Effector memory CD4-positive, alpha-beta T cell (primary cell): Measurements from ENCODE around the gene PPP1R36.
"Not testable (repeated sequence)": the region's sequence is repeated elsewhere in the genome, so short reads cannot be mapped to it uniquely, and the experiment has no call there.

Experiments
- DNase-seq, 3 donors: peaks; one replicate each; pipeline ENCODE4 v3.0.0-alpha.2; 2020
- H3K27ac ChIP-seq: 2 replicates; pipeline ENCODE4 v1.7.0; 2013; ENCODE audit warnings: mild to moderate bottlenecking, low read length, moderate library complexity; ENCODE audit not compliant: insufficient read depth, poor library complexity, severe bottlenecking
- H3K27me3 ChIP-seq: replicated peaks from 2 replicates; pipeline ENCODE4 v1.7.0; 2013; ENCODE audit warnings: mild to moderate bottlenecking, low read length; ENCODE audit not compliant: insufficient read depth, control insufficient read depth, poor library complexity, severe bottlenecking
- H3K36me3 ChIP-seq: 2 replicates; pipeline ENCODE4 v1.7.0; 2013; ENCODE audit warnings: mild to moderate bottlenecking, low read length, moderate library complexity; ENCODE audit not compliant: control insufficient read depth, insufficient read depth
- H3K4me1 ChIP-seq: 2 replicates; pipeline ENCODE4 v1.7.0; 2013; ENCODE audit warnings: low read length, mild to moderate bottlenecking; ENCODE audit not compliant: control insufficient read depth, insufficient read depth, poor library complexity, severe bottlenecking
- H3K4me3 ChIP-seq: 2 replicates; pipeline ENCODE4 v1.7.0; 2013; ENCODE audit warnings: low read length, low read depth, mild to moderate bottlenecking; ENCODE audit not compliant: insufficient read depth, poor library complexity, severe bottlenecking
- H3K9me3 ChIP-seq: 2 replicates; pipeline ENCODE4 v1.7.0; 2013; ENCODE audit warnings: mild to moderate bottlenecking, low read length, moderate library complexity; ENCODE audit not compliant: control insufficient read depth

Gene PPP1R36

GRCh38 chr14:64542836-64543201, 6.9 kb upstream of the PPP1R36 start:
- Histone ChIP-seq H3K27ac (no peak overlapping the region), H3K27me3 (no peaks in the 10 kb centered on the region), H3K9me3 (no peaks in the 10 kb centered on the region)

DNA sequence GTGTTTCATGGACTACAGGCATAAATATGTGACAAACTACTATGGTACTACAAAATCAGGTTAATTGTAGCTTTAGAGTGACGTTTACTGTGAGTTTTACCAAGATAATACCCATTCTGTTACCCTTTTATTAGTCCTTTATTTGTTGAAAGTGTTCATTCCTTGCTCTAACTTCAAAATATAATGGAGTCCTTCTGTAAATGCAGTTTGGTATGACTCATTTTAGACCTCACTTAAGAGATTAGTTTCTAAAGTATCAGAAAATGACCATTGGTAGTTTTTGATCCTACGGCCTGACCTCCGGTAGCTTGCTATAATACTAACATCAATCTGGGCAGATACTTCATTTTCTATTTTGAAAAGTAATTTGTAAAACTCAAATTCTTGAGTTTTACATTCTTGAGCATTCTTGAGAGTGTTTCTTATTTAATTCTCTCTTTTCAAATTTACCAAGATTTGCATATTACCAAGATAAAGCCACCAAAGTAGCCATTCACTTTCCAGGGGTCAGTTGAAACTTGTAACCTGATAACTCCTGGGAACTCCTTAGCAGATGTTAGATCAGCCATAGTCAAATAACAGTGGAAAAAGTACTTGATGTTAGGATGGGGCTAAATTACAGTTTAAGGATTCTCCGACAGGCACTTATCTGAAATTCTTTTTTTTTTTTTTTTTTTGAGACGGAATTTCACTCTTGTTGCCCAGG, 5.0 kb upstream of the PPP1R36 start:
- Histone ChIP-seq H3K36me3 (no peaks in the 10 kb centered on the region), H3K4me3 (no peak overlapping the region), H3K4me1 (peaks cover 14% of the 10 kb centered on the region), H3K9me3 (no peaks in the 10 kb centered on the region), H3K27ac (no peak overlapping the region), H3K27me3 (no peaks in the 10 kb centered on the region)
- DNase-seq = no peak

More at GRCh38 chr14:64542836-64543201, 6.9 kb upstream of the PPP1R36 start:
- no peak for DNase-seq
- Histone ChIP-seq H3K4me1 (peaks cover 14% of the 10 kb centered on the region), H3K4me3 (no peak overlapping the region), H3K36me3 (no peaks in the 10 kb centered on the region)

DNA sequence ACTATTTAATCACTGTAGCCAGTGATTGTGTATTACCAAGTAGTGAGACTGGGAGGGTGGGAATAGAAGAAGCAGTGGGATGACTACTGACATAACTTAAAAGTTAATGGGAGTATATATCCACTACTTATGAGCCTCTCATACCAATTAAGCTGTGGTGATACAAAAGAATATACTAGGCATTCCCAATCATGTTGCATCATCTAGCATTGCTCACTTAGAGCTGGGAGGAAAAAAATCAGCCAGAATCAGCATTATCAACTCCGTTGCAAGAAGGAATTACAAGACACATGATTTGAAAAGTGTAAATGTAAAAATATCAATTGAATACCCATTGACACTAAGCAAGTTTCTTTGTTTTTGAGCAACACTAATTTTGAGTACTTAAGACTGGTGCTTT, 745 bp upstream of the PPP1R36 start:
- H3K27ac ChIP-seq = no peak overlapping the region
- no peak overlapping the region for H3K4me3 ChIP-seq
- no peaks in the 10 kb centered on the region for H3K9me3 ChIP-seq
- no peak for DNase-seq
- no peaks in the 10 kb centered on the region for H3K36me3 ChIP-seq
- no peaks in the 10 kb centered on the region for H3K27me3 ChIP-seq
- peaks cover 14% of the 10 kb centered on the region for H3K4me1 ChIP-seq

- no peak for DNase-seq
- Histone ChIP-seq H3K4me3 (no peak overlapping the region), H3K27ac (no peak overlapping the region), H3K4me1 (peaks cover 14% of the 10 kb centered on the region), H3K36me3 (no peaks in the 10 kb centered on the region), H3K9me3 (no peaks in the 10 kb centered on the region), H3K27me3 (no peaks in the 10 kb centered on the region)
Observed at GRCh38 chr14:64550621-64551333, 1.0 kb downstream of the PPP1R36 start.

- H3K36me3 ChIP-seq = no peaks in the 10 kb centered on the region
- H3K4me3 ChIP-seq = no peak overlapping the region
- DNase-seq = no peak
- H3K9me3 ChIP-seq = no peaks in the 10 kb centered on the region
- H3K4me1 ChIP-seq = peaks cover 7% of the 10 kb centered on the region
- H3K27ac ChIP-seq = no peak overlapping the region
- H3K27me3 ChIP-seq = no peaks in the 10 kb centered on the region
Observed at GRCh38 chr14:64554556-64554955, 4.8 kb downstream of the PPP1R36 start.

DNA sequence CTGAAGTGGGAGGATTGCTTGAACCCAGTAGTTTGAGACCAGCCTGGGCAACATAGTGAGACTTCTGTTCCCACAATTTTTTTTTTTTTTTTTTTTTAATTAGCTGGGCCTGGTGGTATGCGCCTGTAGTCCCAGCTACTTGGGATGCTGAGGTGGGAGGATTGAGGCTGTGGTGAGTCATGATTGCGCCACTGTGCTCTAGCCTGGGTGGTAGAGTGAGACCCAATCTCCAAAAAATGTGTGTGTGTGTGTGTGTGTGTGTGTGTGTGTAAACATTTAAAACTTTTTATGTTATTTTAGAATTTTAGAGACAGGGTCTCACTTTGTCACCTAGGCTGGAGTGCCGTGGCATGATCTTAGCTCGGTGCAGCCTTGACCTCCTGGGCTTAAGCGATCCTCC, 6.8 kb downstream of the PPP1R36 start:
- Histone ChIP-seq H3K9me3 (no peaks in the 10 kb centered on the region), H3K4me1 (no peaks in the 10 kb centered on the region), H3K27ac (no peak overlapping the region), H3K36me3 (no peaks in the 10 kb centered on the region), H3K27me3 (no peaks in the 10 kb centered on the region), H3K4me3 (no peak overlapping the region)
- no peak for DNase-seq

- DNase-seq, H3K36me3 ChIP-seq, H3K27ac ChIP-seq, H3K4me3 ChIP-seq, H3K4me1 ChIP-seq, H3K9me3 ChIP-seq, H3K27me3 ChIP-seq: not testable (repeated sequence)
Observed at GRCh38 chr14:64558216-64558615, 8.5 kb downstream of the PPP1R36 start.

DNA sequence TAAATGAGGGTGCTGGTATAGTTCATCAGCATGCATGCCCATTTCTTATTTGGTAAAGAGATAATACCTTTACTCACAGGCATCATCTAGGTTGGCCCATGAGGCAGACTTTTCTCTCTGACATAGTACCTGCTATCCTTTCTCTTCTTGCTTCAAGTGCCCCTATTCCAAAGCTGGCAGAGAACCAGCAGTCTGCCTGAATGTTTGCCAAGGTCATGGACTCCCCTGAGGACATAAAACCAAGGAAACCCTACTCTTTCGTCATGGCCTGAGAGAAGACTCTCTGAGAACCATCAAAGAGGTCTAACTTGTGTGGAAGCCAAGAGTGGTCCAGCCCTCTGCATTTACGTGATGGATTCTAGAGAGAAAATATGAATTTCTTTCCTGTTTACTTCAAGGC, 11.9 kb downstream of the PPP1R36 start:
- no peak overlapping the region for H3K4me3 ChIP-seq
- no peak for DNase-seq
- no peak overlapping the region for H3K27ac ChIP-seq
- no peaks in the 10 kb centered on the region for H3K36me3 ChIP-seq
- no peaks in the 10 kb centered on the region for H3K27me3 ChIP-seq
- no peaks in the 10 kb centered on the region for H3K4me1 ChIP-seq
- no peaks in the 10 kb centered on the region for H3K9me3 ChIP-seq

DNA sequence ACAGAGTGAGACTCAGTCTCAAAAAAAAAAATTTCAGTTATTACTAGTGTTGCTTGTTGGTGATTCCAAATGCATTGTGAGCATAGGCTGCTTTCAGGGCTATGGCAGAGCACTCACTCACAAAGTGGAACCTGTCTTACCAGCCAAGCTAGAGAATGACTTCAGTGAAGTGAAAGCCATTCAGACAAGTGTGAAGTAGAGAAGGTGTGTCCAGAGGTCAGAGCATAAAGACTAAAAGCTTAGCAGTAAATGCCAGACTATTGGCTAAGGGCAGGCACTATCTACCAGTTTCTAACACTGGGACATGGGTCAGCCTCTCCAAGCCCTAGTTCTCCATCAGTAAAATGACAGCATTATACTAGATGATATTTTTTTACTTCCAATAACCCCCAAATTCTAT, 12.7 kb downstream of the PPP1R36 start:
- Histone ChIP-seq H3K36me3 (no peaks in the 10 kb centered on the region), H3K9me3 (no peaks in the 10 kb centered on the region), H3K27ac (no peak overlapping the region), H3K4me1 (no peaks in the 10 kb centered on the region), H3K4me3 (no peak overlapping the region), H3K27me3 (no peaks in the 10 kb centered on the region)
- no peak for DNase-seq

GRCh38 chr14:64563696-64564095, 13.9 kb downstream of the PPP1R36 start:
- H3K27me3 ChIP-seq = no peaks in the 10 kb centered on the region
- no peaks in the 10 kb centered on the region for H3K4me1 ChIP-seq
- no peak overlapping the region for H3K27ac ChIP-seq
- no peaks in the 10 kb centered on the region for H3K9me3 ChIP-seq
- H3K4me3 ChIP-seq = no peak overlapping the region
- DNase-seq = no peak
- H3K36me3 ChIP-seq = no peaks in the 10 kb centered on the region
